Right forelimb (tissue), 1 donor: Measurements from ENCODE around the gene OTUB2.

Source experiments
- DNase-seq: peaks from one replicate; pipeline ENCODE4 v3.0.0-alpha.2; 2018

Gene OTUB2

DNA sequence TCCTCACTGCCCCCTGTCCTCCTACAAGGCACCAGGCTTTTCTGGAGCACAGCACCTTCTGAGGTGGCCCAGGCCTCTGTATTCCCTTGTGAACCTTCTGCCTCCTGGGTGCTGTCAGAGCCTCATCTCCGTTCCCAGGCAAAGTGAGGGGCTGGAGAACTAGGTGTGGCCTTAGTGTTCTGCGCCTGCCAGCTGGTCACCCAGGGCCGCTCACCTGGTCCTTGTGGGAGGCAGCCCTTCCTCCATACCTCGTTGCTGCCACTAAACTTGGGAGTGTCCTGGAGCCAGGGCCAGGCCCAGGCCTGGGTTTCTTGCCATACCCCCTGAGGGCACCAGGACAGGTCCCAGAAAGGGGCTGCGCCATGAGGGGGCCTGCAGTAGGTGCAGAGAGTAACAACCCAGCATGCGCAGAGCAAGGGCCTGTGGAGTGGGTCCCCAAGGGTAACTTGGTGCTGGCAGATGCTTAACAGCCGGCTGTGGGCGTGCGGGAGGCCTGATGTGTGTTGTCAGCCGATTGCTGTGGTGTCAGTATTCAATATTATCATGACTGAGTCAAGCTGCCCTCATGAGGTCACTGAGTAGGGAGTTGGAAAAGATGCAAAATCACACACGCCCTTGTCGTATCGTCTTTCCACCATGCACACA is 17.1 kb downstream of the OTUB2 start:
- no peak for DNase-seq

DNA sequence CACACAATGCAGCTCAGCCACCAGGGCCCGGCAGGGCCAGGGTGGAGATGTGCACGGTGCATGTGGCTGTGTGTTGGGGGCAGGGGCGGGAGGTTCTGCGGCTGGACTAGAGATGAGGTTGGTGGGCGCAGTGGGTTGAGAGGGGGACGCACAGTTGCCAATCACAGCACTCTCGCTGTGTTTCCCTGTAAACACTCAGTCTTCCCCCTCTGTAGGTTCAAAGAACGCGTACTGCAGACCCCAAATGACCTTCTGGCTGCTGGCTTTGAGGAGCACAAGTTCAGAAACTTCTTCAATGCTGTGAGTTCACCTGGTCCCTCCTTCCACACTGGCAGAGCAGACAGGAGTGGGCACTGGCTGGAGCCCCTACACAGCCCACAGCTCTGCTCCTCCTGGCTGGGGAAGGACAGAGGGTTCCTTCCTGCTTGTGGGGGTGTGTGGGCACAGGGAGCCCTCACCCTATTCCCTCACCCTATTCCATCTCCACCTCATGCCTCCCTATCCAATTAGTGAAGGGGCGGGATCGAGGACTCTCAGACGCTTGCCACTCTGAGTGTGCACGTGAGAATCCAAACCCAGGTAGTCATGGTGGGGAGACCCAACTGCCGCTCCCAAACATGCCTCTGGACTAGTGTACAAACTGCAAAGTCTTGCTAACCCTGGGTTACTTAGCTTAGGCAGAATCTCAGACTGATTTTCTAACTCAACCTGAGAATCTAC is 17.8 kb downstream of the OTUB2 start:
- DNase-seq, result no peak

- DNase-seq, result no peak
These were observed 18.4 kb downstream of the OTUB2 start for GRCh38 chr14:94044476-94045091.

- DNase-seq, result no peak
These were observed 19.0 kb downstream of the OTUB2 start for GRCh38 chr14:94045101-94045500.

GRCh38 chr14:94045563-94046345 is 19.6 kb downstream of the OTUB2 start:
- no peak for DNase-seq

DNA sequence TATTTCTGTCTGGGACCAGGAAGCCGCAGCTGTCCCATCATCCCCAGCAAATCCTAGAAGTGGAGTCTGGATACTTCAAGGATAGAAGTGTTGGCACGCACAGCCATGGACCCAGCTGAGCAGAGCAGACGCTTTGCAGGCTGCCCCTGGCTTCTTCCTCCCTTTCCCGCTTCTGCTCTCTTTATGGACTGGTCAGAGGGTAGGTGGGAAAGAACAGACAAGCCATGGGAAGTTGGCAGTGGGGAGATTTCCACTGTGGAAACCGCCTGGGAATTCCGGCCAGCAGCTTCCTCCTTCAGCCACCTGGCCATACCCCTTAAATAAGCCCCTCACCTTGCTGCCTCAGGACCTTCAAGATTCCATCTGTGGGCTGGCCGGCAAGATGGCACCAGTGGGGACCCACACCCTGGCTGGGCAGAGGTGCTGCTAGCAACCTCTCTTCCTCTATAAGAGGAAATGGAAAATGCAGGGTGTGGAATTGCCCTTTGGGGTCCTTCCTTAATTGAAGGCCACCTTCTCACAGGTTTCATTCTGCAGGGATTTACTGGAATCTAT is 20.6 kb downstream of the OTUB2 start:
- no peak for DNase-seq

DNA sequence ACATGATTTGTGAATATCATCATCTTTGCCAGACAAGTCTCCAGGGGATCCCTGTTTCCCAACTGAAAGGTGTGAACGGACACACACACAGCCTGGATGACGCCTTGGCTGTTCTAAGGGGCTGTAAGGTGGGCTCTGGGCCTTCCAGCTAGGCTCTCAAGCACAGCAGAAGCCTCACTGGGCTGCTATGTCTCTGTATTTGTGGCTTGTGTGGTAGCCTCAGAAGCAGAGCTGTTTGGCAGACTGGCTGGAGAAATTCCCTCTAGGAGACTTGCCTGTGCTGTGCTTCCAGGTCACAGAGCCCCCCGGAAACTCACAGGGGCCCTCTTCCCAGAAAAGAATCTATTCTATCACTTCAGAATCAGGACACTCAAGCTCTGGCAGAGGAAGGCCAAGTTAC is 21.4 kb downstream of the OTUB2 start:
- DNase-seq, result no peak

DNA sequence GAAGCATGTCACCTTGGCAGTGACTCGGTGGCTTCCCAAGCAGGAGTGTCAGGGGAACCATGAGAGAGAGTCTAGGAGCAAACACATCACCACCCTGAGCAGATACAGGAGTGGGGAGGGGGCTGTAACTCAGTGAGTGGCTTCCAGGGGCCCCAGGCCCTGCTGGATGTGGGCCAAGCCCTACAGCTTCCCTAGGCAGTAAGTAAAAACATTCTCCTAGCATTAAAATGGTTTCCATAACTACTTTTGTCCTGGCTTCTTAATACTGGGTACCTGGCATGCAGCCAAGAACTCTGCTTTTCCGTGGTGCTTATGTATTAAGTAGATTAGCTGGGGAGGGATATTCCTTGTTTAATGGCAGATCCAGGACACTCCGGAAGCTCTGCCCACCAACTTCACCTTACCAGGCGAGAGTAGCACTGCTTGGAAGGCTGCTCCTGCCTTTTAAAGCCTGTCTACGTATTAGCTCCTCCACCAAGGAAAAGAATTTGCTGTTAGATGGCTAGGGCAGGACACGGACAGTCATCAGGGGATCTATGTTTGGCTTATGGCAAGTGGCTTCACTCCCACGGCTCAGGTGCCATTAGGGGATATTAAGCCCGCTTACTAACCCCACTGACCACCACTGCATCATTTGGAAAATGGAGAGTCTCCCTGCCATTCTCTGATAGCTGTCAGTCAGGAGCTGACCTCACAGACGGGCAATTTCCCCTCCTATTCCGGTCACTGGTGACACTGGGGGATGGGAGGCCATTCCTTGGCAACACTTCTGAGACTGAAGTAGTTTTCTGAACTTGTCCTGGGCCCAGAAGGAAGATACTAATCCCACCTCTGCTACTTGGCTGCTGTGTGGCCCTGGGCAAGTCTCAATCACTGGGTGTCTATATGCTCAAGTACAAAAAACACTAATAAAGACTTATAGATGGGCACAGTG is 22.8 kb downstream of the OTUB2 start:
- no peak for DNase-seq

- no peak for DNase-seq
These were observed 23.5 kb downstream of the OTUB2 start for GRCh38 chr14:94049625-94050023.

DNA sequence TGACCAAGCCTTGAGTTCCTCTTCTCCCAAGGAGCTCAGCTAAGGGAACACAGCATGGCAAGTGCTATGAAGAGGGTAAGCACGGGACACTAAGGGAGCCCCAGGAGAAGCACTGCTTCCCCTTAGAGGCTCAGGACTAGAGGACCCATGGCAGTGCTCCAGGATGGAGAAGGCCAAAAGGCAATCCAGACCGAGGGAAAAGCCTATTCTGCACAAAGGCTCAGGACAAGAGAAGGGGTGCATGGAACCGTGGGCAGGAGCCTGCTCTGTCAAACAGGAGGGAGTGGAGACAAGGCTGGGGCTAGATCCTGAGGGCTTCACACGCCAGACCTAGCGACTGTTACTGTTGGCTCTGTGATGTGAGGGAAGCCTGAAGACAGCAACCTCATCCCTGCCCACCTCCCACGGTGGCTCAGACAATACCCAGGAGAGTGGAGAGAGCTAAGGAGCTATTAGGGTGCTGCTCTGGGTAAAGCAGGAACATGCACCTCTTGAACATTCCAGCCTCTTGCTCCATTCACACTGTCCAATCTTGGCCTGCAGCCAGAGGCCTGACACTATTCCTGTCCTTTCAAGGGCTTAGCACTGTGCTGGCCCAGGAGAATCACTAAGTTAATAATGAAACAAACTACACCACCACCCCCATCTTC is 24.2 kb downstream of the OTUB2 start:
- no peak for DNase-seq

- no peak for DNase-seq
These were observed 25.0 kb downstream of the OTUB2 start for GRCh38 chr14:94051115-94051514.

DNA sequence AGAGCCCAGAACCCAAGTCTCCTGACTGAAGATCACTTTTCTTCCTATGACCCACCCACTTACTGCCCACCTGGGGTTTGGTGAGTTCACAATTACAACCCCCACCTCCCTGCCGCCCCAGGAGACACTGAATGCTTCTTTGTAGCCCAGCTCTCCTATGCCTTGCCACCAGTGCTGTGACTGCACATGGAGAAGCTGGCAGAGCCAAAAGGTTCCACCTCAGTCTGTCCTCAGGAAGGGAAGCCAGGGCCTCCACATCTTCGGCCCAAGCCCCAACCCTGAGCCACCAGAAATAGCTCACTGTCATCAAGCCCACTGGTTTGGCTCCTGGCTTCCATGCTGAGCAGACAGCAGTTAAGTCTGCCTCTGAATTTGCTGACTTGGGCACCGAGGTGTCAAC is 25.6 kb downstream of the OTUB2 start:
- no peak for DNase-seq

- no peak for DNase-seq
These were observed 26.1 kb downstream of the OTUB2 start for GRCh38 chr14:94052199-94052598.

DNA sequence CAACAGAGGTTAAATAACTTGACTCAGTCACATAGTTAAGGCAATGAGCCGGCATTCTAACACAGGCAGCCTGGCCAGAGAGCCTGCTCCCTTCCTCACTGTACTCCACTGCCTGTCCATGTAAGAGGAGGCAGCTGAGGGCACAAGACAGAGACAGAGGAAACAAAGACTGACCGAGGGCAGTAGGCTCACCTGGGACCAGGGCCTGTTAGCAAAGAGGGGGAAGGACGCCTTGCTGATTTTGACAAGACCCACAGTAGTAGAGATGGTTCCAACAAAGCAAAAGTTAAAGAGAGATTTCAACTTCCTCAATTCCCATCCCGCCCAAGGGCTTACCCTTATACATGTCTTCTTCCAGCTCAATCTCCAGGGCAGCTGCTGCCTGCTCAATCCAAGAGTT is 26.5 kb downstream of the OTUB2 start:
- no peak for DNase-seq

DNA sequence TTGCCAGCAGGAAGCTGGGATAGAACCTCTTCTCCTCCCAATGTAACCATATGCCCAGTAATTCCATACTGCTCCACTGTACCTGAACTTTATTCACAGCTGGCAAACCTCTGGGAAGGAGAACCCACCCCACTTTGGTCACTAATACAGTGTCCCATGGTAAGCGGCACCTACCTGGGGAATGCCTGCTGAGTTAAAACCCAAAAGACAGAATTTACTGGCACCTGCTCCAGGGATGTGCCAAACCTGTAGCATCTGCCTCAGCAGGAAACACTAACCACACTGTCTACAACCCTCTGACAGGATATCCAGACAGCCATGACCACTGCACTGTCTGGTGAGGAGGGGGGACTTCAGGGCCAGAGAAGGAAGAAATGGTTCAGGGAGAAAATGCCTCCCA is 28.3 kb downstream of the OTUB2 start:
- no peak for DNase-seq

DNA sequence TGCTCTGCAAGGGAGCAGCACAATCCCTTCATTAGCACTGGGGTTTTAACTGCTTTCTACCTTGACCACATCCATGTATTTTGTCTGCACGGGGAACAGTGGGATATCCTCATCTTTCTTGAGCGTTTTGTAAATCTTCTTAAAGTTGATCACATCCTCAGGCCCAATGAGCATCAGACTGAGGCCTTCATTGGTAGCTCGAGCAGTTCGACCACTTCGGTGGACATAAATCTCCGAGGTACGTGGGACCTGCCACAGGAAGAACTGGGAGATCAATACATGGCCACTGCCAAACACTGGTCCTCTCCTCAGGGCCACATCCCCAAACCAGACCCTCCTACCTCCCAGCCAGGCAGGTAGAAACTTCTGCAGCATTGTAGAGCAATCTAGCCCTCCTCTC is 28.8 kb downstream of the OTUB2 start:
- DNase-seq, result no peak

- DNase-seq, result no peak
These were observed 30.6 kb downstream of the OTUB2 start for GRCh38 chr14:94056579-94057308.

DNA sequence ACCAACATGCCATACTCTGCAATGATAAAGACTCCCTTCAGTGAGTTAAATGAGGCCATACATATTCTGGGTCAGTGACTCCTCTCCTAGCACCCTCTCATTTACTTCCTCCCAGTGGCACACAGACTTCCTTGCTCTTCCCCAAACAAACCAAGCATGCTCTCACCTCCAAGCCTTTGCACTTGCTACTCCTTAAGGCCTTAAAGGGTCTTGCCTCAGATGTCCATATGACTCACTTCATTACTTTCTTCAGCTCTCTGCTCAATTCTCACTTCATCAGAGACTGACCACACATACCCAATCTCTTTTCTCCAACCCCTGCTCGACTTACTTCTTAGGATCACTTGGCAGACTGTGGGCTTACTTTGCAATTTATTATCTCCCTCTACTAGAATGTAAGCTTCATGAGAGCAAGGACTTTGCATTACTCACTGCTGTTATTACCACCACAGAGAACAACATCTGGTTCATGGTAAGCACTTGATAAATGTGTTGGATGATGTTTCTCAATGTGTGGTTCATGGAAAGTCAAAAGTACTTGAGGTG is 32.1 kb downstream of the OTUB2 start:
- no peak for DNase-seq

DNA sequence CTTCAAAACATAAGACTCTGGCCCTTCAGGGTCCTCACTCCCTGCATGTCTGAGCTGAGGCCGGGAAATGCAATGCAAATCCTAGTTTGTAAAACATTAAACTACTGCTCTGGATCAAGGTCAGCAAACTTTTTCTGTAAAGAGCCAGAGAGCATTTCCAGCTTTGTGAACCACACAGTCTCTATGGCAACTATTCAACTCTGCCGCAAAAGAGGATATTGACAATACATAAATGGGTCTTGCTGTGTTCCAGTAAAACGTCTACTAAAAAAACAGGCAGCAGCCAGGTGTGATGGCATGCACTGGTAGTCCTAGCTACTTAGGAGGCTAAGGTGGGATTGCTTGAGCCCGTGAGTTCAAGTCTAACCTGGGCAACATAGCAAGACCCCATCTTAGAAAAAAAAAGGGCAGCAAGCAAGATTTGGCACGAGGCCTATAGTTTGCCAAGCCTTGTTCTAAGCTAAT is 32.6 kb downstream of the OTUB2 start:
- no peak for DNase-seq

GRCh38 chr14:94059998-94060397 is 33.9 kb downstream of the OTUB2 start:
- DNase-seq, result no peak
